GM12878 (cell line): ENCODE results near the gene LDHAL6B. TPM values are rescaled to one million over a fixed set of nuclear protein-coding genes. Genes with fewer than 3 reads are reported as not detected.

Experiments used
- ATAC-seq: fragments of 200-7000 bp; cut with Tn5 transposase; 3 replicates; pipeline ENCODE4 v1.9.1; 2020; ENCODE audit warnings: mild to moderate bottlenecking, moderate library complexity
- BruUV-seq: library from RNA; stranded (reverse); fragments of 400-500 nt; replicated peaks from 2 replicates; lab custom pipeline; 2021; lab: Mats Ljungman, UMichigan
- CTCF ChIA-PET: fragments of 300-600 bp; sonication (Branson Sonifier 250); formaldehyde crosslinking; extraction: SDS; loops from one replicate; lab custom pipeline; 2021; ENCODE audit warnings: inconsistent platforms; lab: Yijun Ruan, JAX
- POLR2A ChIA-PET: fragments of 350-600 bp; formaldehyde crosslinking; extraction: SDS; loops from one replicate; lab custom pipeline; 2021; ENCODE audit warnings: inconsistent platforms; lab: Charles Lee
- RAD21 ChIA-PET: fragments of 300-600 bp; sonication (Branson Sonifier 250); formaldehyde crosslinking; loops from one replicate; lab custom pipeline; 2023; ENCODE audit warnings: antibody characterized with exemption; ENCODE audit not compliant: unreplicated experiment; lab: Charles Lee
- SMC1A ChIA-PET: fragments of 300-600 bp; sonication (Branson Sonifier 250); formaldehyde crosslinking; loops from one replicate; lab custom pipeline; 2023; ENCODE audit not compliant: unreplicated experiment, uncharacterized antibody; lab: Charles Lee
- DNase-seq: peaks from one replicate; pipeline ENCODE4 v3.0.0-alpha.2; 2011; ENCODE audit warnings: low read depth, low spot score
- FAIRE-seq: peaks from 3 replicates; lab custom pipeline; 2011; peaks lifted over from hg19 to GRCh38; lab: Jason Lieb, UNC
- H2AFZ ChIP-seq: 2 replicates; pipeline ENCODE4 v1.6.0; 2011; ENCODE audit warnings: low read depth, low read length, control low read depth; ENCODE audit not compliant: control insufficient read depth
- H3K27ac ChIP-seq: 2 replicates; pipeline ENCODE4 v1.5.1; 2011; ENCODE audit warnings: control low read depth; ENCODE audit not compliant: control insufficient read depth, insufficient read depth
- H3K27me3 ChIP-seq, 2 experiments: replicated peaks in 1 of 2; 2 replicates each; pipeline versions ENCODE4 v1.6.0 to v1.6.1; 2011; ENCODE audit warnings: low read length in 1 of 2; ENCODE audit not compliant: control insufficient read depth in 2 of 2, insufficient read depth in 2 of 2
- H3K36me3 ChIP-seq, 2 experiments: 2 replicates each; pipeline ENCODE4 v1.5.1; 2011; ENCODE audit warnings: low read length in 1 of 2; ENCODE audit not compliant: control insufficient read depth in 2 of 2, insufficient read depth in 2 of 2
- H3K4me1 ChIP-seq: 2 replicates; pipeline ENCODE4 v1.6.1; 2011; ENCODE audit warnings: mild to moderate bottlenecking, low read length, moderate library complexity, mixed read lengths; ENCODE audit not compliant: control insufficient read depth, insufficient read depth
- H3K4me2 ChIP-seq: 2 replicates; pipeline ENCODE4 v1.6.0; 2011; ENCODE audit warnings: control low read depth; ENCODE audit not compliant: control insufficient read depth, insufficient read depth
- H3K4me3 ChIP-seq: fragments of 200-600 bp; sonication (generic); 2 replicates; pipeline ENCODE4 v1.5.1; 2016
- H3K79me2 ChIP-seq: 2 replicates; pipeline ENCODE4 v1.6.0; 2011; ENCODE audit warnings: low read length; ENCODE audit not compliant: control insufficient read depth, insufficient read depth
- H3K9ac ChIP-seq: 2 replicates; pipeline ENCODE4 v1.8.0; 2011; ENCODE audit warnings: low read length, control low read depth, mixed read lengths; ENCODE audit not compliant: control insufficient read depth, insufficient read depth
- H3K9me3 ChIP-seq: replicated peaks from 3 replicates; pipeline ENCODE4 v1.5.1; 2011; ENCODE audit warnings: mild to moderate bottlenecking, low read length; ENCODE audit not compliant: control insufficient read depth, insufficient read depth
- H4K20me1 ChIP-seq: 2 replicates; pipeline ENCODE4 v1.6.0; 2011; ENCODE audit not compliant: control insufficient read depth, insufficient read depth
- CBFB ChIP-seq: IDR thresholded peaks from 2 replicates; pipeline ENCODE4 v1.6.1; 2016; ENCODE audit warnings: antibody characterized with exemption, low read depth
- DPF2 ChIP-seq: fragments of 450-650 bp; IDR thresholded peaks from 2 replicates; pipeline ENCODE4 v1.6.1; 2017; ENCODE audit warnings: mild to moderate bottlenecking
- EGR1 ChIP-seq, 2 experiments: IDR thresholded peaks; 1 replicate in 1 of 2; 2 replicates in 1 of 2; pipeline ENCODE4 v1.6.1; 2011 to 2012; ENCODE audit warnings: low read depth in 2 of 2, low read length in 2 of 2, borderline replicate concordance in 1 of 2, mild to moderate bottlenecking in 1 of 2, moderate library complexity in 1 of 2
- HDAC6 ChIP-seq: fragments of 200-600 bp; sonication (generic); IDR thresholded peaks from one replicate; pipeline ENCODE4 v1.8.0; 2017; ENCODE audit warnings: antibody characterized with exemption; ENCODE audit not compliant: unreplicated experiment
- HDGF ChIP-seq: fragments of 450-650 bp; IDR thresholded peaks from 2 replicates; pipeline ENCODE4 v1.6.1; 2016; ENCODE audit warnings: antibody characterized with exemption
- IKZF2 ChIP-seq, 2 experiments: fragments of 450-650 bp; IDR thresholded peaks; 2 replicates each; pipeline ENCODE4 v1.6.1; 2017; ENCODE audit warnings: mild to moderate bottlenecking in 2 of 2, moderate library complexity in 2 of 2
- MEF2A ChIP-seq: IDR thresholded peaks from 2 replicates; pipeline ENCODE4 v1.6.1; 2011; ENCODE audit warnings: low read depth, mild to moderate bottlenecking, low read length, moderate library complexity; ENCODE audit not compliant: insufficient read depth
- NKRF ChIP-seq: fragments of 450-650 bp; conservative IDR thresholded peaks from 2 replicates; pipeline ENCODE4 v1.6.1; 2017; ENCODE audit warnings: mild to moderate bottlenecking, moderate library complexity
- NRF1 ChIP-seq: conservative IDR thresholded peaks from 2 replicates; pipeline ENCODE4 v1.6.1; 2011; ENCODE audit warnings: mild to moderate bottlenecking, low read depth, low read length, improper control_type of control experiment
- PAX5 ChIP-seq: IDR thresholded peaks from 2 replicates; pipeline ENCODE4 v1.6.1; 2011; ENCODE audit warnings: low read depth, low read length, borderline replicate concordance
- POLR2AphosphoS2 ChIP-seq: IDR thresholded peaks from 2 replicates; pipeline ENCODE4 v1.6.1; 2011; ENCODE audit warnings: low read depth, mild to moderate bottlenecking, low read length, improper control_type of control experiment, moderate library complexity
- RAD21 ChIP-seq: IDR thresholded peaks from 2 replicates; pipeline ENCODE4 v1.6.1; 2011; ENCODE audit warnings: mild to moderate bottlenecking, low read depth, low read length, moderate library complexity; ENCODE audit not compliant: insufficient read depth
- SMARCA5 ChIP-seq: fragments of 450-650 bp; IDR thresholded peaks from 2 replicates; pipeline ENCODE4 v1.6.1; 2017; ENCODE audit warnings: mild to moderate bottlenecking
- SPI1 ChIP-seq: IDR thresholded peaks from 2 replicates; pipeline ENCODE4 v1.6.1; 2011; ENCODE audit warnings: low read depth, mild to moderate bottlenecking, low read length, moderate library complexity, borderline replicate concordance; ENCODE audit not compliant: insufficient read depth
- SREBF1 ChIP-seq: IDR thresholded peaks from 2 replicates; pipeline ENCODE4 v1.6.1; 2012; ENCODE audit warnings: mild to moderate bottlenecking, low read length
- WRNIP1 ChIP-seq: IDR thresholded peaks from 2 replicates; pipeline ENCODE4 v1.6.1; 2011; ENCODE audit warnings: low read depth, low read length, improper control_type of control experiment, borderline replicate concordance
- ZBTB4 ChIP-seq: fragments of 450-650 bp; formaldehyde crosslinking; IDR thresholded peaks from 2 replicates; pipeline ENCODE4 v1.4.0; 2022; ENCODE audit warnings: mild to moderate bottlenecking, moderate library complexity
- ZZZ3 ChIP-seq: IDR thresholded peaks from 2 replicates; pipeline ENCODE4 v1.6.1; 2011; ENCODE audit warnings: low read depth; ENCODE audit not compliant: control insufficient read depth, insufficient read length
- WGBS: methylation state at CpG from one replicate; pipeline ENCODE4 v1.1.6; 2016; ENCODE audit warnings: low lambda C conversion rate; ENCODE audit not compliant: insufficient replicate concordance, insufficient coverage; ENCODE audit errors: missing lambda C conversion rate; 5-methylcytosine and 5-hydroxymethylcytosine counted together
- in situ Hi-C: fragments of 300-500 bp; cut with MboI; formaldehyde crosslinking; loops from 9 replicates; pipeline ENCODE4 v1.14.3; 2018; ENCODE audit warnings: mixed read lengths
- intact Hi-C: fragments of 100-400 bp; cut with micrococcal nuclease; formaldehyde crosslinking; loops from one replicate; pipeline ENCODE4 v1.14.2; 2022; ENCODE audit not compliant: unreplicated experiment
- polyA plus RNA-seq, 11 experiments: library from polyadenylated mRNA; depleted of rRNA in 4 of 11; unstranded in 6 of 11; stranded (reverse) in 5 of 11; fragments of >200 nt; fragmentation: Nextera tagmentation in 4 of 11; fragmentation: Illumina TruSeq in 1 of 11; extraction: Ambion mirVana in 4 of 11; extraction: Trizol in 1 of 11; gene quantifications; 1 replicate in 1 of 11; 2 replicates in 10 of 11; pipeline versions ENCODE4 v1.2.1 to v1.2.3, GENCODE V29; 2011 to 2016; ENCODE audit warnings: inconsistent platforms in 2 of 11, missing spikeins in 2 of 11, low read depth in 1 of 11
- total RNA-seq, 4 experiments: library from RNA; depleted of rRNA in 3 of 4; stranded (reverse); fragments of >200 nt in 3 of 4; fragmentation: Illumina TruSeq in 1 of 4; extraction: Trizol in 1 of 4; gene quantifications; 2 replicates each; pipeline versions ENCODE4 v1.2.1 to v1.2.3, GENCODE V29; 2013 to 2021

LDHAL6B gene
- total and polyA plus RNA-seq, 10 of the 15 experiments (the other 5 are each of a cell fraction or from before 2014, with no cell fraction given) = 0.33 to 0.66 TPM; not detected in 8

GRCh38 chr15:59208613-59209249 lies 2.1 kb downstream of the LDHAL6B start (continued):
- no peak for TF ChIP-seq ZBTB4 (CRISPR knock-in tag)
- TF ChIP-seq NRF1 = no peak
- TF ChIP-seq SPI1 = no peak
- no peak for TF ChIP-seq SMARCA5
- no peak for TF ChIP-seq POLR2AphosphoS2
- TF ChIP-seq EGR1 (IDR thresholded peaks at IDR 0.05; ENCODE audit: borderline replicate concordance in 1 of 2, low read depth in 2 of 2, low read length in 2 of 2) = no peak
- TF ChIP-seq CBFB = no peak

GRCh38 chr15:59210186-59210585 lies 3.5 kb downstream of the LDHAL6B start:
- CTCF ChIA-PET = no interaction called here
- H3K27me3 ChIP-seq = no peaks in the 10 kb centered on the region
- H3K4me2 ChIP-seq = no peak overlapping the region
- SMC1A ChIA-PET = no interaction called here
- BruUV-seq = no TSS peak
- POLR2A ChIA-PET = no interaction called here
- H3K9me3 ChIP-seq = no peaks in the 10 kb centered on the region
- no peak overlapping the region for H3K9ac ChIP-seq
- RAD21 ChIA-PET = no interaction called here
- in situ Hi-C loops = no loop called here
- FAIRE-seq = no peak
- no peak overlapping the region for H2AFZ ChIP-seq
- no peak for DNase-seq
- H3K36me3 ChIP-seq = peaks cover 14 to 54% of the 10 kb centered on the region in 2 experiments
- no peak overlapping the region for H3K27ac ChIP-seq
- ATAC-seq = no peak
- WGBS = 98% methylated on average over 2 of the region's 2 CpGs
- no peak overlapping the region for H3K4me3 ChIP-seq
- intact Hi-C loops = no loop called here
- no peaks in the 10 kb centered on the region for H4K20me1 ChIP-seq
- no peaks in the 10 kb centered on the region; the same call in 1 of the 2 replicates for H3K4me1 ChIP-seq
- H3K79me2 ChIP-seq = no peaks in the 10 kb centered on the region
- TF ChIP-seq ZZZ3 = no peak
- no peak for TF ChIP-seq WRNIP1
- TF ChIP-seq RAD21 = no peak
- TF ChIP-seq NKRF = no peak
- TF ChIP-seq MEF2A = no peak
- no peak for TF ChIP-seq SREBF1
- TF ChIP-seq HDAC6 = no peak
- TF ChIP-seq IKZF2 (IDR thresholded peaks at IDR 0.05) = no peak
- TF ChIP-seq DPF2 = no peak
- TF ChIP-seq HDGF = no peak
- no peak for TF ChIP-seq PAX5
